GM21381 (cell line): ENCODE data around the gene PRKN.

ENCODE experiments used
- ATAC-seq: cut with Tn5 transposase; IDR thresholded peaks from one replicate; pipeline ENCODE4 v1.9.1; 2021; ENCODE audit warnings: mild to moderate bottlenecking, moderate library complexity; ENCODE audit not compliant: unreplicated experiment

Gene PRKN

DNA sequence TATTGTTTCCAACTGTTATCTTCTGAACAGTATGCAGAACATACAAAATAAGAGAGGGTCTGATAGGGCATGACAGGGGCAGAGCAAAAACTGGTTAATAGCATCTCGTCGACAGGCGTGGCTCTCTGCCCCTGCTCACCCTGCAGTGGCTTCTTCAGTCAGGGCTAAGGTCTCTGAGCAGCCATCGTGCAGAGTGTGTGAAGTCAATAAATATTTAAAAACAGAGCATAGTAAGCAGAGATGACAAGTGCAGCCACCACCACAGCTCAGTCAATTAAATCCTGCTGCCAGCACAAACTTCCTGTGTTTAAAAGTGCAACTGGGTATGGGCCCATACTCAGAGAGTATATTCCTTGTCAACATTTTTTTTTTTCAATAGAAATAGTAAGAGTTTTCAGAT, 1080.3 kb downstream of the PRKN start:
- no peak for ATAC-seq

DNA sequence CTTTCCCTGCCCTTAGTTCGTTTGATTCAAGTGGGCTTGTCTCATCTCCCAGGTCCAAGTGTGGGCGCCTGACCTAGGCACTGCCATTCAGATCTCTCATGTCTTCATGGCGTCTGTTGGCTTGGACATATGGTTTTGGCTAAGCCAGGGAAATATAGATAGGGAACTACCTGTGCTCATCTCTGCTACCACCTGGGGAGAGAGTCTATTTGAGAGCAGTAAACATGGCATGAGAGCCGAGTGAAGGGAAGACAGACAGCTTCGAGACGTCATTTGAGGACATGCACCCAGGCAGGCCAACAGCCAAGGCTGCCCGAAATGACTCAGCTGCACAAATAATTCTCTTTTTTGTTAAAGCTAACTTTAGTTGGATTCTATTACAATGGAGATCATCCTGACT, 1083.0 kb downstream of the PRKN start:
- ATAC-seq: no peak

DNA sequence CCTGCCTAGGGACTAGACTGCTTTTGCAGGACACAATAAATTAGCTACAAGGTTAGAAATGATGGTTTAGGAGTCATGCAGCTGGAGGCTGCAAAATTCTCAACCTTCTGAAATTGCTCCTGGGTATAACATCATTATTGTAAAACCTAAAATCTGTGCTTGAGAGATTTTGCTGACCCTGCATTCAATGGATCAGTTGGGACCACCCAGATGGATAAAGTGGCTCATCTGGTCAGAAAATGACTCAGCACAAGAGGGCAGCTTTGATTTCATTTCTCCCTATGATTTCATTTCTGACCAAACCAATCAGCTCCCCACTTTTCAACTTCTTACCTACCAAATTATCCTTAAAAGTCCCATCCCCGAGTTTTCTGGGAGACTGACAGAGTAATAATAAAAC, 1086.4 kb downstream of the PRKN start:
- ATAC-seq: no peak

DNA sequence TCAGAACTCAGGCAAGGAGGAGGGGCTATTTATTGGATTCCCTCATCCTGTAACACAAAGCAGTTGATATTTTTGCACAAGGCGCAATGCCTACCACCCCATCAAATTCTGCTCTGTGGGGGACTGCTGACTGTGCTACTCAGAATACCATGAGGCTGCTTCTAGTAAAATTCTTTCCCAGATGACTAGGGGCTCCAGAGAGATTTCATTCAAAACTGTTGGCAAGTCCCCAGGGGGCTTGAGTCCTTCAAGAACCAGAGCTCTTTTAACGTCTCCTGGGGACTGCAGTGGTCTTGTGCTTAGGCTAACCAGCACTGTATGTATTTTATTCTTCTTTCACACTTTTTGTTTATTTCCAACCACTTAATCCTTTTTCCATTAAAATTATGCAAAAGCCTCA, 1087.8 kb downstream of the PRKN start:
- no peak for ATAC-seq

DNA sequence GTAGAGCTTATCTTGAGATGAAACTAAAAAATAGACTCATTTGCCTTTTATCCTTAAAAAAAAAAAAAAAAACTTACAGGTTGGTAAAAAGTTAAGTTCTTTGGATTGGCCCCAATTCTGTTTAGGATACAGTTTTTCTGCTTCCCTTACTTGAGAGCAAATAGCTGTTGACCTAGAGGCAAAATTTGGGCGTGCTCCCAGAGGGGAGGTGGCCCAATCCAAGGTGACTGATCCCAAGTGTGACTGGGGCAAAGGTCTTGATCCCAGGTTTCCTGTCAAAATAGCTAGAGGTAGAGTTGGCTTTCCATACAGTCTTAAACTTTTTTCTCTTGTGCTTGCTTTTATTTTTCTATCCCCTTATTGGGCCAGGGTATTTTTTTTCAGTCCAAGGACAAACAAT, 1089.9 kb downstream of the PRKN start:
- ATAC-seq: no peak

DNA sequence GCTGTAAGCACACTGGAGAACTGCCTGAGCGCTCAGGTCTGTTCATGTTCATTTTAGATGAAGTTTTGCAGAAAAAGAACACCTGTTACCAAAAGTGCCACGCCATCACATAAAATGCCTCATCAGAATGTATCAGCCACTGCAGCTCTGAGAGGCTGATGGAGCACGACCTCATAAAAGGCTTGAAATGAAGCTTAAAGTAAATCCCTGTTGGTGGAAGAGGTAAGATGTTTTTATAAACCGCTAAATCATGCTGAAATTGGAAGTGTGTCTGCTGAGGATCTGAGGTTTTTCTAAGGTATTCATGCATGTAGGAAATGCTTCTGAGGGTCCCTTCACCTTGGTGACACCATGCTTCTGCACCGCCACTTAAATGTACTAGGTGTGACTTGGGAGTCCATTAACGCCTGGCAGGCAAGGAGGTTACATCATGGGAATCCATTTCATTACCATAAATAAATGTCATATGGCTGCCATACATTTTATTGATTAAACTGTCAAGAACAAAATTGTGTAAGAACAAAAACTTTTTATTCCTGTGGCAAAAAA, 1090.6 kb downstream of the PRKN start:
- ATAC-seq: no peak

DNA sequence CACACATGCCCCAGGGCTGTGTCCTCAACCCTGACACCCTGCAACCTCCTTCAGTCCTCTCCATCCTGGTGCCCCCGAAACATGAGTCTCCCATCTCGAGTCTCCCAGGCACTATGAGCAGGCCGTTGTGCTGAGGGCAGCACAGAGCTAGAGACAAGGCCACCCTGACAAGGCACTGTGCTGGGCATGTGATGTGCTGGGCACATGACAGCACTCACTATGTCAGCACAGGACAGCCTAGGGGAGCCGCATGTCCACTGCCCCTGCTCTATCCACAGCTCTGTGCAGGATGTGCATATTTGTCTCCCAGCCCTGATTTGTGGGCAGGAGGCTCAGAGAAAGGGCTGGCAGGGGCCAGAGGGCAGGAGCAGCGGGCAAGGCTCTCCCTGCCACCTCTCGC, 1091.6 kb downstream of the PRKN start:
- no peak for ATAC-seq

DNA sequence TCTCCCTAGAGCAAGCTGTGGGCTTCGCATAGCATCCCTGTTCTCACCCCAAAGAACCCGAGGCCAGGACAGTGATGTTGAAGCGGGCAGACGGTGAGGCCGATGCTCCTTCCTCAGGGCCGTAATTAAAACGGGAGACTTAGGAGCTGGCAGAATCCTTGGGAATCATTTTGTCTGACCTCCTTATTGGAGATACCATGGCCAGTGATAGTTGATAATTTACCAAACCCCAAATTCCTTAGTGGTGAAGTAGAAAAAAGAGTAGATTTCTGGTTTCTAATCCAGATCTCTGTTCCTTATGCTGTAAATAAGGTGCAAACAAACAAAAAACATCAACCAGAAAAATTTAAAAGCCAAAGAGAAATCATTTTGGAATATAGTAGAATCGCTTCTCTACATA, 1092.7 kb downstream of the PRKN start:
- ATAC-seq: no peak

DNA sequence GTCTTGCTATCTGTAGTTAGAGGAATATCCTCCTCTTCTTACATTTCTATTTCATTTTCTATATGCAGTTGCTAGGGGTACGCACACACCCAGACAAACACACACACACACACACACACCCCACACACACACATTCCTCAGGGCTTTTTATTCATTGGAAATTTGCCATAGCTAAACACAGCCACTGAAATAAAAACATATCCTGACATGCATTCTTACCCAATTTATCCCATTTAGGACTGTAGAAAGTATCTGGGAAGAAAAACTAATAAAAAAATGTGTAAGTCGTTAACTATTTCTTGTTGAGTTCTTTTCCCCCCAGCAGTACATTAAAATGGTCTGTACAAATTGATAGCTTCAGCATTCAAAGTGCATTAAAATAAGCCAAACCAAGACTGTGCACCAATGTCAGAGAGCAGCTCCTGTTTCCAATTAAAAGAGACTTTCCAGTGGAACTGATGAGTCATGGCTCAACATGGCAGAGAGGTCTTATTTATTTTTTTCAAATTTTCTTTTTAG, 1095.8 kb downstream of the PRKN start:
- ATAC-seq: no peak

DNA sequence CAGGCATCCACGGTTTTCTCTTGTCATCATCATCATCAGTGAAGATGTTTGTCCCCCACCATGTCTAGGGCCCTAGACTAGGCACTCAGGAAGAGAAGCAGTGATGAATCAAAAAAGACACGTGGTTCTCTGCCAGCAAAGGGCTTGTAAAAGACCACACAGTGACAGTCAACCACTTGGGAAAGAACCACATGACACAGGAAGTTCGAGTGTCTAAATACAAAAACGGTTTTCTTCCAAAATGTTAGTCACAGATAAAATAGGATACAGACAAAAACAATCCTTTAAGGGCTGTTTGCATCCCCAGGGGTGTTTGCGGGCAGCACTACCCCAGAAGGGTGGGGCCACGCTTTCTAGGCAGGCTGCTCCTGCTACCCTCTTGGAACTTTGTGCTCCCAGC, 1096.9 kb downstream of the PRKN start:
- no peak for ATAC-seq

DNA sequence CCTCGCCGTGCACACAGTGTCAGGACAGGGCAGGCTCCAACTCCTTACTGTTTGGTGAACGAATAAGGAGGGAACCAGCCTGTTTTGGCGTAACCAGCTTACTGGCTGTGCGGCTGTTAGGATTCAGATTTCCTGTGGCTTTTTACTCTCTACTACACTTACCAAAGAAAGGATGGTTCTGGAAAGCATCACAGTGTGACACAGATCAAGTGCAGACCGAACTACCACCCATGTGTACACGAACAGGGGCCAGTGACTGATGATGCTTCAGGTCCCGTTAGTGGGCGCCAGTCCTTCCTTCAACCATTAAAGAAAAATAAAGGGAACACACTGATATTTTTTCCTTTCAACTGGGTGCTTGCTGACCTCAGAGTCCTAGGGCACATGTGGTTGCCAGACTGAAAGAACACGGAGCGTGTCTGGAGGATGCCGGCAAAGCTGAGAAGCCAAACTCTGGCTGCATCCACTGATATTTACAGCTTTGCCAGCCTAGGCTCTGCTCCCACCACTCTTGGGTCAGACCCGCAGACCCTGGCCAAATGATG, 1101.4 kb downstream of the PRKN start:
- no peak for ATAC-seq

DNA sequence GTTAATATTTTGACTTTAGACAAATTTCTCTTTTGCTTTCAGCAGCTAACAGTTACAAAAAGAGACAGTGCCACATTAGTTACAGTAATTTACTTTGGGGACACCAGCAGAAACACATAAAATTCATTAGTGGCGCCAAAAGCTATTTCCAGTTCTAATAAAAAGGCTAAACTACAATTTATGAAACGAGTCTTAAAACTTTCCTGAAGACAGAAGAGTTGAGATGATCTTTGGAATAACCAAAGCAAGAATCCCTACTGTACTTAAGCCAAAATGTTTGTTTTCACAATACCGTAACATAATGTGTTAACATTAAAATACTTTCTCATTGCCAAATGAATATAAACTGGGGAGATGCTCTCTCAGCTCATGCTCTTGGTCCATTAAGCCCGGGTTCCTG, 1103.5 kb downstream of the PRKN start:
- ATAC-seq: no peak

DNA sequence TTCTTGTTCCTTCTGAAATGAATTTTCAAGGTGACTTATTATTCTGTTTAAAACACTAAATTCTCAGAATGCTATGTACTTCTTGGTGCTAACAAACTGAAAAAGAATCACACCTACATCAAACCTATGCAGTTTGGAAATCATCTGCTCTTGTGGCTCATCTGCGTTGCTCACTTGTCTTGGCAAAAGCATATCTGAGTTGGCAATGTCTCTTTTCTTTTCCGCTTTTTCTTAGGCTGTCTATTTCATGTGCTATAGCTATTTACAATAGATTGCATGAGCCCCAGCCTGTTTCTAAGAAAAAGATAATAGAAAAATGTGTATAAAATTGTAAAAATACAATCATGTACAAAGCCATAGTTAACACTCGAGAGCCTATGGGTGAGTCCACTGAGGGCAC, 1104.8 kb downstream of the PRKN start:
- no peak for ATAC-seq

DNA sequence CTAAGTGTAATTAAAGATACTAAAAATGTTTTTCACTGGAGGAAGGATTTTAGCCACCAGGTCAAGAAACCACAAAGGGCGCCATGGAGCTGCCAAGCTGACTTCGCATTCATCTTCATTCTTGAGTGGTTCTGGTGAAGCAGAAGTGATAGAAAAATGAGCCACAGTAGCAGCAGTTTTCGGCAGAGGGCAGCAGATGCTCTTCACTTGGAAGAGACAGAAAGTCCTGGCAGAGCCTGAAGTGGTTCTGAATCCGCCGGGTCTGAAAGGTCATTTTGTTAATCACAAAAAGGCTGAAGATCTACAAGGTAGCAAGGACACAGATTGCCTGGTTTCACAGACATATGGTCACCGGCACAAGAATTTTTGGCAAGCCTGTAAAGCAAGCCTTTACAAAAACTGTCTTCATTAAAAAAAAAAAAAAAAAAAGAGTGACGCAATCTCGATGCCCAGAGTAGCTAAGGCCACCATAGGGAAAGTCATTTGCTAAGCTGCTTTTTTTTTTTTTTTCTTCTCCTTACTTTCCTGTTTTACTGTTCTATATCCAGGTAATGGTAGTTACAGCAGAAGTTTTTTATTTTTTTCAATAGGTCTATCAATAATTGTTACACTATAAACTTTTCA, 1108.6 kb downstream of the PRKN start:
- no peak for ATAC-seq

DNA sequence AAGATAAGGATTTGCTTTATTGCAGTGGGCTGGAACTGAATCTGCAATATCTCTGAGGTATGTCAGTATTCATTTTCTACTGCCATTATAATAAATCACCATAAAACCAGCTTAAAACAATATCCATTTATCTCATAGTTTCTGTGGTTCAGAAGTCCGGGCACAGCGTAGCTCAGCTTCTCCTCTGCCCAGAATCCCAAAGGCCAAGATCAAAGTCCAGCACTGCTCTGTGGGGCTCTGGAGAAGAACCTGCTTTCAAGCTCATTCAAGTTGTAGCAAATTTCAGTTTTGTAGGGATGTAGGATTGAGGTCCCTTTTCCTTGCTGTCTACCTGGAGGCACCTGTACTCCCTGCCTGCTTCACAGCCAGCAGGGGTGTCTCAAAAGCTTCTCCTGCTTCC, 1113.9 kb downstream of the PRKN start:
- no peak for ATAC-seq

DNA sequence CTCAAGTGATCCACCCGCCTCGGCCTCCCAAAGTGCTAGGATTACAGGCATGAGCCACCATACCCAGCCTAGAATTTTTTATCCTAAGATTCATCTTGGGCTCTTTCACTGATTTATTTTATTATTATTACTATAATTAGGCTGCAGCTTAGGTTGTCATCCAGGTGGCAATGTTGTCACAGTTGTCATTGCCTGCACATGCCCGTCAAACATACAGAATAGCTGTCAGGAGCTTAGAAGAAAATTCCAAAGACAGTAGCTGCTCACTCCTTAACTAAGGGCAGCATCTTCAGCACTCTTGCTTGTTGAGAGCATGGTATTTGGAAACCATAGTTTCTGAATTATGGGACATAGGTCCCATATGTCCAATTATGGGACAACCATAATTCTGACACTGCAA, 1118.8 kb downstream of the PRKN start:
- ATAC-seq: no peak

DNA sequence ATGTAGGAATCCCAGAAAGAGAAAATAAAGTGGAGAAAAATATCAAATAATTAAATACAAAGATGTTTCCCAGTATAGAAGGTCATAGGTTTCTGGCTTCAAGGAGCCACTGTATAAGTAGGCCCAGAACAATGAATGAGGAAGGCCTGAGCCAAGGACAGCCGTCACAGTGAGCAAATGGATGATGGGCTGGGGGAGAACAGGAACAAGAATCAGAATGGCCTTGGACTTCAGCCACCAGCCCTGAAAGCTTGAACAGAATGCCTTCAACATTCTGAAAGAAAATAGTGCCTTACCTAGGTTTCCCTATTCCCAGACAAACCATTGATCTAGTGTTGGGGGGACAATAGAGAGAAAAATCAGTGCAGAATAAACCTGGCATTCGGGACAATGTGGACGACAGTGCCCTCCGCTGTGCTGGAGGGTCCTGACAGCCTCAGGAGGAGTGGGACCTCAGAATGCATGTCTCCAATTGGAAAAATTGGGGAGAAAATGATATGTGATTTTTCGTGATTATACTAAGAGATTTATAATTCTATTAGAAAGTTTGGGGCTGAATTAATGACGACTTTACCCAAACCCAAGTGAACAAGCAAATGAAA, 1119.8 kb downstream of the PRKN start:
- ATAC-seq: no peak

DNA sequence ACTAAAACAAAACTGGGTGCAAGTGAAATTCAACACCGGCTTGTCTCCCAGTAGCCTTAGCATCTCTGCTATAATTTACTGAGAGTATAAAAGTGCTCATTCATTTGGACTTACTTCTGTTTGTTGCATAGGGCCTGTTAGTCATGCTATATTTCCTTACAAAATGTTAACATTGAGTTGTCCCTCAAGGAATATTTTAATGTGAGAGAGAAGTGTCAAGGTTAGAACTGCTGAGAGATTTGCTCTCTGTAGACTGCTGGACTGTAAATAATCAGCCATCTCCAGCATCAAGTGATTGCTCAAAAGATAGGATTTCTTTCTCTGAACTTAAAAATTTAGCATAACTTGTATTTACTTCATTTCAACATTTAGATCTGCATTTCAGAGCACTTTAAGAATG, 1125.2 kb downstream of the PRKN start:
- ATAC-seq: no peak

DNA sequence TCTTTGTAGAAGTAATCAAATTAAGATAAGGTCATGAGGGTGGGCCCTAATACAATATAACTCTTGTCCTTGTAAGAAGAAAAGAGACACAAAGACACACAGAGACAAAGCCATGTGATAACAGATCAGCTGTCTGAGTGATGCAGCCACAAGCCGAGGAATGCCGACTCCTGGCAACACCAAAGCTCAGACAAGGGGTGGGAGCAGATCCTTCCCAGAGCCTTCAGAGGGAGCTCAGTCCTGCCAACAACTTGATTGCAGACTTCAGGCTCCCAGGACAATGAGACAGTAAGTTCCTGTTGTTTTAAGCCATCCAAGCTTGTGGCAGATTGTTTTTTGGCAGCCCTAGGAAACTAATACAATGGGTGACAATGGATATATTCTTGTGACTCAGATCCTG, 1128.7 kb downstream of the PRKN start:
- ATAC-seq: no peak

DNA sequence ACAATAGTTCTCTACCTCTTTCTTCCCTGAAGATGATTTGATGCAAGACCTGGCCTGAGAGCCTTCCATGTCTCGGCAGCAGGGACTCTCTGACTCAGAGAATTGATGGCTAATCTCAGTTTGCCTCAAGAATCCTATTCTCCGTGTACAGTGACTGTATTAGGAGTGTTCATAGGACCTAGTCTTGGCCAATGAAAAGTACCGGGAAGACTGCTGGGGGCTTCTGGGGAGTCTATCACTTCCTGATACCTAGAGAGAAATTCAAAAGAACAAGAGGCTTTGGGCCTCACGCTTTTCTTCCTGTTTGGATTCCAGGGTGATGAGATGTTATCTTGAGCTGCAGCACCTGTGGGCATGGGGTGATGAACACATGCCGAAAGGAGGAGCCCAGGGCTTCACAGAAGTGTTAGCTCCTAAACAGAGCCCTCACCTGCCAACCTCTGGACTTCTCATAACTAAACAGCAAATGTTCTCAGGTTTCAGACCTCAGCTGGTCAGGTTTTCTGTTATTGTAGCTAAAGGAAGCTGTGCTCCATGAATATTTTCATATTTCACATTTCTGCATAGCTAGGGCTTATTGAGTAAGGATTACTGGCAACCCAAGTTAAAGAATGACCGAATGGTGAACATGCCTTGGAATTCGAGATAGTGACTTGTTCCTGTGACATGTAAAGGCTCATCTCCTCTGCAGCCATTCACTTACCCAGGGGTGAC, 1130.6 kb downstream of the PRKN start:
- ATAC-seq: no peak

DNA sequence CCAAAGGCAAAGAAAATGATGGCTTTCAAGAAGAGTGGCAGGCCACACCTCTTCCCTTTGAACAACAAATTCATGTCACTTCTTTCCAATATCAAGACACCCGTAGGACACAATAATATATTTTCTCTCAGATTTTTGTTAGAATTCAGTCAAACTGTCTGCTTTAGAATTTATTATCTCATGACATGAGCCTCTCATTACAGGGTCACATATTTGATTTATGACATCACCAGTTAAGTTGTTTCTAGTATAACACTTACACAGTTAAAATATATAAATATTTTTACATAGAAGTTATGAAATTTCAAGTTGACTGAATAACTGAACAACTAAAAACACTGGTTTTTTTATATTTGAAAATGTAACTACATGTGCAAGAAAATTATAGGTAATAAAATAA, 1133.2 kb downstream of the PRKN start:
- no peak for ATAC-seq
